IMR-90 (cell line): ENCODE data around the gene TASOR. TPM values are rescaled to one million over a fixed set of nuclear protein-coding genes. Genes with fewer than 3 reads are reported as not detected.

Experiments
- ATAC-seq: fragments of 200-7000 bp; cut with Tn5 transposase; 2 replicates; pipeline ENCODE4 v1.9.1; 2020; ENCODE audit warnings: low read depth, mild to moderate bottlenecking, moderate library complexity
- BruUV-seq: library from RNA; stranded (reverse); fragments of 400-500 nt; replicated peaks from 2 replicates; lab custom pipeline; 2021; lab: Mats Ljungman, UMichigan
- CTCF ChIA-PET: fragments of 300-600 bp; formaldehyde crosslinking; extraction: SDS; loops from one replicate; lab custom pipeline; 2021; ENCODE audit warnings: antibody characterized with exemption; lab: Yijun Ruan, JAX
- POLR2A ChIA-PET: fragments of 300-600 bp; sonication (Branson Sonifier 250); formaldehyde crosslinking; loops from one replicate; lab custom pipeline; 2022; ENCODE audit warnings: antibody characterized with exemption; ENCODE audit not compliant: unreplicated experiment; lab: Charles Lee
- DNase-seq: peaks from one replicate; pipeline ENCODE4 v3.0.0; 2013
- H2AFZ ChIP-seq: replicated peaks from 2 replicates; pipeline ENCODE3; 2013; ENCODE audit warnings: low read length, mild to moderate bottlenecking; ENCODE audit not compliant: poor library complexity
- H2AK5ac ChIP-seq: 2 replicates; pipeline ENCODE4 v1.6.1; 2013; ENCODE audit warnings: low read depth, low read length, inconsistent platforms
- H2AK9ac ChIP-seq: replicated peaks from 2 replicates; pipeline ENCODE3; 2013; ENCODE audit warnings: mild to moderate bottlenecking, low read depth, low read length, moderate library complexity; ENCODE audit not compliant: poor library complexity
- H2BK120ac ChIP-seq: 2 replicates; pipeline ENCODE4 v1.6.1; 2013; ENCODE audit warnings: low read depth, low read length, inconsistent platforms
- H2BK15ac ChIP-seq: 3 replicates; pipeline ENCODE4 v1.6.1; 2013; ENCODE audit warnings: low read depth, low read length, inconsistent platforms
- H2BK20ac ChIP-seq: 2 replicates; pipeline ENCODE4 v1.6.1; 2013; ENCODE audit warnings: low read depth, mild to moderate bottlenecking, inconsistent platforms, low read length, moderate library complexity
- H2BK5ac ChIP-seq: 2 replicates; pipeline ENCODE4 v1.6.1; 2013; ENCODE audit warnings: mild to moderate bottlenecking, low read depth, low read length, inconsistent platforms; ENCODE audit not compliant: poor library complexity, severe bottlenecking
- H3K14ac ChIP-seq: replicated peaks from 2 replicates; pipeline ENCODE4 v1.6.1; 2013; ENCODE audit warnings: low read depth, low read length, inconsistent platforms
- H3K18ac ChIP-seq: 2 replicates; pipeline ENCODE4 v1.6.1; 2013; ENCODE audit warnings: low read depth, low read length, control low read depth
- H3K23ac ChIP-seq: 2 replicates; pipeline ENCODE4 v1.6.1; 2013; ENCODE audit warnings: low read depth, low read length, inconsistent platforms
- H3K27ac ChIP-seq: 2 replicates; pipeline ENCODE4 v1.5.1; 2013; ENCODE audit warnings: mild to moderate bottlenecking, control low read depth, low read length; ENCODE audit not compliant: insufficient read depth
- H3K27me3 ChIP-seq: 2 replicates; pipeline ENCODE4 v1.6.1; 2013; ENCODE audit warnings: low read length; ENCODE audit not compliant: control insufficient read depth, insufficient read depth
- H3K36me3 ChIP-seq: 2 replicates; pipeline ENCODE4 v1.6.1; 2013; ENCODE audit warnings: low read length, mixed read lengths; ENCODE audit not compliant: control insufficient read depth, insufficient read depth
- H3K4ac ChIP-seq: 2 replicates; pipeline ENCODE4 v1.6.1; 2013; ENCODE audit warnings: low read depth, low read length, inconsistent platforms
- H3K4me1 ChIP-seq: 2 replicates; pipeline ENCODE4 v1.6.1; 2013; ENCODE audit warnings: low read length, mixed read lengths; ENCODE audit not compliant: control insufficient read depth, insufficient read depth
- H3K4me2 ChIP-seq: 2 replicates; pipeline ENCODE4 v1.6.1; 2013; ENCODE audit warnings: low read depth, mild to moderate bottlenecking, control low read depth, low read length, moderate library complexity
- H3K4me3 ChIP-seq: 2 replicates; pipeline ENCODE4 v1.5.1; 2013; ENCODE audit warnings: low read depth, mild to moderate bottlenecking, control low read depth, low read length, moderate library complexity; ENCODE audit not compliant: insufficient read depth
- H3K56ac ChIP-seq: 2 replicates; pipeline ENCODE4 v1.6.1; 2013; ENCODE audit warnings: low read length, inconsistent platforms; ENCODE audit not compliant: insufficient read depth; ENCODE audit errors: extremely low read depth
- H3K79me1 ChIP-seq, 2 experiments: 2 replicates each; pipeline ENCODE4 v1.6.1; 2013; ENCODE audit warnings: low read length in 2 of 2, inconsistent platforms in 1 of 2, low read depth in 1 of 2
- H3K9ac ChIP-seq: 2 replicates; pipeline ENCODE4 v1.6.1; 2013; ENCODE audit warnings: low read depth, low read length, control low read depth
- H3K9me1 ChIP-seq: 2 replicates; pipeline ENCODE4 v1.6.1; 2013; ENCODE audit warnings: low read length, inconsistent platforms; ENCODE audit not compliant: insufficient read depth
- H3K9me3 ChIP-seq: 2 replicates; pipeline ENCODE4 v1.6.1; 2013; ENCODE audit warnings: low read length; ENCODE audit not compliant: control insufficient read depth, insufficient read depth
- H4K20me1 ChIP-seq: 2 replicates; pipeline ENCODE4 v1.6.1; 2013; ENCODE audit warnings: low read length, inconsistent platforms; ENCODE audit not compliant: insufficient read depth
- H4K5ac ChIP-seq: 2 replicates; pipeline ENCODE4 v1.6.1; 2013; ENCODE audit warnings: mild to moderate bottlenecking, low read depth, low read length, control low read depth
- H4K8ac ChIP-seq, 2 experiments: 2 replicates each; pipeline ENCODE4 v1.6.1; 2013; ENCODE audit warnings: low read depth in 2 of 2, low read length in 2 of 2, control low read depth in 1 of 2, inconsistent platforms in 1 of 2
- H4K91ac ChIP-seq: 2 replicates; pipeline ENCODE4 v1.6.1; 2013; ENCODE audit warnings: low read depth, low read length, inconsistent platforms; ENCODE audit not compliant: insufficient read depth
- CEBPB ChIP-seq: IDR thresholded peaks from 2 replicates; pipeline ENCODE4 v1.6.1; 2012; ENCODE audit warnings: low read depth, low read length, improper control_type of control experiment
- CHD1 ChIP-seq: IDR thresholded peaks from 2 replicates; pipeline ENCODE4 v1.6.1; 2012; ENCODE audit warnings: low read depth, low read length, improper control_type of control experiment
- FOS ChIP-seq: fragments of 150-350 bp; IDR thresholded peaks from 2 replicates; pipeline ENCODE4 v1.6.1; 2016; ENCODE audit warnings: low read depth, low read length
- MAZ ChIP-seq: IDR thresholded peaks from 2 replicates; pipeline ENCODE4 v1.6.1; 2012; ENCODE audit warnings: low read depth, mild to moderate bottlenecking, low read length, improper control_type of control experiment, moderate library complexity, borderline replicate concordance
- MXI1 ChIP-seq: IDR thresholded peaks from 2 replicates; pipeline ENCODE4 v1.6.1; 2012; ENCODE audit warnings: low read depth, mild to moderate bottlenecking, low read length, moderate library complexity, borderline replicate concordance
- NFE2L2 ChIP-seq: fragments of 150-350 bp; IDR thresholded peaks from 2 replicates; pipeline ENCODE4 v1.6.1; 2016; ENCODE audit warnings: low read depth, mild to moderate bottlenecking, low read length
- POLR2A ChIP-seq: IDR thresholded peaks from 2 replicates; pipeline ENCODE4 v1.6.1; 2012; ENCODE audit warnings: mild to moderate bottlenecking, low read depth, low read length
- RAD21 ChIP-seq: IDR thresholded peaks from 2 replicates; pipeline ENCODE4 v1.6.1; 2012; ENCODE audit warnings: low read length, improper control_type of control experiment
- RCOR1 ChIP-seq: IDR thresholded peaks from 2 replicates; pipeline ENCODE4 v1.6.1; 2012; ENCODE audit warnings: mild to moderate bottlenecking, low read length, improper control_type of control experiment; ENCODE audit not compliant: insufficient replicate concordance
- RFX5 ChIP-seq: IDR thresholded peaks from 2 replicates; pipeline ENCODE4 v1.8.0; 2012; ENCODE audit warnings: low read depth, mild to moderate bottlenecking, low read length, moderate library complexity
- SMC3 ChIP-seq: fragments of 150-350 bp; IDR thresholded peaks from 2 replicates; pipeline ENCODE4 v1.6.1; 2016; ENCODE audit warnings: low read depth, mild to moderate bottlenecking, antibody characterized with exemption, low read length, moderate library complexity
- WGBS, 2 experiments: methylation state at CpG; one replicate each; pipeline versions ENCODE4 v1.1.5 to v1.1.7; 2013; ENCODE audit warnings: missing lambda C conversion rate in 2 of 2; ENCODE audit not compliant: insufficient read length in 1 of 2; ENCODE audit errors: extremely low coverage in 2 of 2; 5-methylcytosine and 5-hydroxymethylcytosine counted together
- dilution Hi-C: fragments of 300-500 bp; cut with HindIII; formaldehyde crosslinking; loops from one replicate; pipeline ENCODE4 v1.14.3; 2018; ENCODE audit warnings: low sequenced_read_pairs; ENCODE audit not compliant: unreplicated experiment
- in situ Hi-C: fragments of 300-500 bp; cut with MboI; formaldehyde crosslinking; loops from 3 replicates; pipeline ENCODE4 v1.14.3; 2019; ENCODE audit warnings: low sequenced_read_pairs, inconsistent platforms, mixed read lengths
- intact Hi-C: fragments of 100-400 bp; cut with micrococcal nuclease; formaldehyde crosslinking; loops from 2 replicates; pipeline ENCODE4 v1.10.0; 2022
- polyA plus RNA-seq, 3 experiments: library from polyadenylated mRNA; depleted of rRNA; stranded (reverse); fragments of >200 nt; gene quantifications; 2 replicates each; pipeline ENCODE4 v1.2.3, GENCODE V29; 2012; ENCODE audit warnings: low replicate concordance in 1 of 3
- total RNA-seq: library from RNA; depleted of rRNA; stranded (reverse); fragments of >200 nt; gene quantifications from 2 replicates; pipeline ENCODE4 v1.2.3, GENCODE V29; 2012
- TF ChIP-seq, protein P1 (sequence below): conservative IDR thresholded peaks from 2 replicates; pipeline ENCODE4 v1.5.1; 2012; ENCODE audit warnings: mild to moderate bottlenecking, low read depth, low read length, improper control_type of control experiment
- TF ChIP-seq, protein P2 (sequence below): fragments of 150-350 bp; IDR thresholded peaks from 2 replicates; pipeline ENCODE4 v1.6.1; 2016; ENCODE audit warnings: low read depth, mild to moderate bottlenecking, low read length, moderate library complexity, borderline replicate concordance
- TF ChIP-seq, protein P3 (sequence below): fragments of 150-350 bp; IDR thresholded peaks from 2 replicates; pipeline ENCODE4 v1.6.1; 2017; ENCODE audit warnings: mild to moderate bottlenecking, antibody characterized with exemption, low read length, low read depth

Gene TASOR
- total and polyA plus RNA-seq, 2 of the 4 experiments (the other 2 are of a cell fraction), result 13.3 to 28.5 TPM

DNA sequence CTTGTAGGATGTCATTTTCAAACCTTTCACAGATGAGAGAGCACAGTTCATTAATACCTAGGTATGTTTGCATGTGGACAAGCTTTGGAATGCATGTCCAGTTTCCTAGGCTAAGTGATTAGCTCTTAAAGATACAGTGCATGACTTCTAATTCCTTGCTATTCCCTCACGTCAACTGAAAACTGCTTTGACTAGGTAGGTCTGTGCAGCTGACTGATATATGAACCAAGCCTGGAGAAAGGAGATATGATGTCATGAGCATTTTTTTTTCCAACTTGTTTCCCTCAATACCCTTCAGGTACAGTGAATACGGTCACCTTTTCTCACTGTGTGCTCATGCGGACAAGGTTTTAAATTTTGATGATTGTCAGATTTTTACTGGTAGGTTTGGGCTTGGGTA, 41.6 kb upstream of the TASOR start:
- Histone ChIP-seq H3K27ac (no peak overlapping the region), H4K20me1 (no peaks in the 10 kb centered on the region), H2AK9ac (no peak overlapping the region), H2BK15ac (no peak overlapping the region), H3K9me1 (no peaks in the 10 kb centered on the region), H2AK5ac (no peak overlapping the region), H3K4me3 (no peak overlapping the region), H3K36me3 (peaks cover 5% of the 10 kb centered on the region; the same call in 1 of the 2 replicates), H3K4me2 (no peak overlapping the region), H2AFZ (no peak overlapping the region), H4K91ac (no peak overlapping the region), H2BK120ac (no peak overlapping the region), H4K5ac (no peak overlapping the region), H2BK5ac (no peak overlapping the region), H3K4ac (no peak overlapping the region), H3K18ac (no peak overlapping the region), H3K9ac (no peak overlapping the region), H3K4me1 (no peaks in the 10 kb centered on the region), H3K14ac (no peak overlapping the region), H3K56ac (no peak overlapping the region), H3K27me3 (no peaks in the 10 kb centered on the region), H3K9me3 (no peaks in the 10 kb centered on the region), H3K23ac (no peak overlapping the region), H3K79me1 (no peaks in the 10 kb centered on the region), H2BK20ac (no peak overlapping the region), H4K8ac (no peak overlapping the region)
- dilution Hi-C loops, result no loop called here
- intact Hi-C loops, result no loop called here
- DNase-seq (no peak), ATAC-seq (no peak)
- TF ChIP-seq RCOR1 (no peak), RAD21 (no peak), NFE2L2 (no peak), RFX5 (no peak), POLR2A (no peak), SMC3 (no peak), MAZ (no peak), CEBPB (no peak), FOS (no peak), CHD1 (no peak), MXI1 (no peak)
- TF ChIP-seq, protein P1, sequence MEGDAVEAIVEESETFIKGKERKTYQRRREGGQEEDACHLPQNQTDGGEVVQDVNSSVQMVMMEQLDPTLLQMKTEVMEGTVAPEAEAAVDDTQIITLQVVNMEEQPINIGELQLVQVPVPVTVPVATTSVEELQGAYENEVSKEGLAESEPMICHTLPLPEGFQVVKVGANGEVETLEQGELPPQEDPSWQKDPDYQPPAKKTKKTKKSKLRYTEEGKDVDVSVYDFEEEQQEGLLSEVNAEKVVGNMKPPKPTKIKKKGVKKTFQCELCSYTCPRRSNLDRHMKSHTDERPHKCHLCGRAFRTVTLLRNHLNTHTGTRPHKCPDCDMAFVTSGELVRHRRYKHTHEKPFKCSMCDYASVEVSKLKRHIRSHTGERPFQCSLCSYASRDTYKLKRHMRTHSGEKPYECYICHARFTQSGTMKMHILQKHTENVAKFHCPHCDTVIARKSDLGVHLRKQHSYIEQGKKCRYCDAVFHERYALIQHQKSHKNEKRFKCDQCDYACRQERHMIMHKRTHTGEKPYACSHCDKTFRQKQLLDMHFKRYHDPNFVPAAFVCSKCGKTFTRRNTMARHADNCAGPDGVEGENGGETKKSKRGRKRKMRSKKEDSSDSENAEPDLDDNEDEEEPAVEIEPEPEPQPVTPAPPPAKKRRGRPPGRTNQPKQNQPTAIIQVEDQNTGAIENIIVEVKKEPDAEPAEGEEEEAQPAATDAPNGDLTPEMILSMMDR, result no peak
- TF ChIP-seq, protein P2, sequence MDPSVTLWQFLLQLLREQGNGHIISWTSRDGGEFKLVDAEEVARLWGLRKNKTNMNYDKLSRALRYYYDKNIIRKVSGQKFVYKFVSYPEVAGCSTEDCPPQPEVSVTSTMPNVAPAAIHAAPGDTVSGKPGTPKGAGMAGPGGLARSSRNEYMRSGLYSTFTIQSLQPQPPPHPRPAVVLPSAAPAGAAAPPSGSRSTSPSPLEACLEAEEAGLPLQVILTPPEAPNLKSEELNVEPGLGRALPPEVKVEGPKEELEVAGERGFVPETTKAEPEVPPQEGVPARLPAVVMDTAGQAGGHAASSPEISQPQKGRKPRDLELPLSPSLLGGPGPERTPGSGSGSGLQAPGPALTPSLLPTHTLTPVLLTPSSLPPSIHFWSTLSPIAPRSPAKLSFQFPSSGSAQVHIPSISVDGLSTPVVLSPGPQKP, result no peak
- TF ChIP-seq, protein P3, sequence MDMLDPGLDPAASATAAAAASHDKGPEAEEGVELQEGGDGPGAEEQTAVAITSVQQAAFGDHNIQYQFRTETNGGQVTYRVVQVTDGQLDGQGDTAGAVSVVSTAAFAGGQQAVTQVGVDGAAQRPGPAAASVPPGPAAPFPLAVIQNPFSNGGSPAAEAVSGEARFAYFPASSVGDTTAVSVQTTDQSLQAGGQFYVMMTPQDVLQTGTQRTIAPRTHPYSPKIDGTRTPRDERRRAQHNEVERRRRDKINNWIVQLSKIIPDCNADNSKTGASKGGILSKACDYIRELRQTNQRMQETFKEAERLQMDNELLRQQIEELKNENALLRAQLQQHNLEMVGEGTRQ, result no peak
- no CpG with 5 or more reads among the region's 3 CpGs for WGBS, 2 experiments
- in situ Hi-C loops, result no loop called here
- POLR2A ChIA-PET, result interaction anchor here (0.6 kb wide), 1 partner anchor 59 kb away, joined by 3 read pairs; no protein-coding TSS in a partner anchor
- CTCF ChIA-PET, result interaction anchor here (0.6 to 1.0 kb wide), 2 partner anchors 77 to 168 kb away, joined by 3 read pairs; partner anchors contain the start of gene ARHGEF3
- no TSS peak for BruUV-seq
